ENCODE results near the gene RAB17. TPM values are rescaled to one million over a fixed set of nuclear protein-coding genes. Genes with fewer than 3 reads are reported as not detected.

The RAB17 gene
- total RNA-seq, 1 experiment from 2014 or later, result 41.8 TPM

DNA sequence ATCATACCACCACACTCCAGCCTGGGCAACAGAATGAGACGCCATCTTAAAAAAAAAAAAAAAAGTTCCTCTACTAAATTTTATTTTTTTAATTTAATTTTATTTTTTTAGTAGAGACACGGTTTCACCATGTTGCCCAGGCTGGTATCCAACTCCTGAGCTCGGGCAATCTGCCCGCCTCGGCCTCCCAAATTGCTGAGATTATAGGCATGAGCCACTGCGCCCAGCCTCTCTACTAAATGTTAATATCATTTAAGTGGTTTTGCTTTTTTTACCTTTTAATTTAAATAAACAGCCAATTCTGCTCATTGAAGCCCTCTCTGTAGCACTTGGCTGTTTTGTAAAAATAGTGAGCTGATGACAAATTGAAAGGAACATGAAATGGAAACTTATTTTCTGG lies 9.2 kb downstream of the RAB17 start:
- POLR2A ChIA-PET, result no interaction called here
- CTCF ChIA-PET, result interaction anchor here (1.3 kb wide), 1 partner anchor 9 kb away, joined by 5 read pairs; no protein-coding TSS in a partner anchor
- no peak overlapping the region for H3K4me3 ChIP-seq (replicated peaks in 1 of 2; ENCODE audit: low read depth in 1 of 2, low read length in 2 of 2)
- no peaks in the 10 kb centered on the region for H3K79me2 ChIP-seq (ENCODE audit: insufficient read depth, low read length)
- intact Hi-C loops (cut with micrococcal nuclease), result no loop called here
- TF ChIP-seq JUND (IDR thresholded peaks at IDR 0.05) (no peak), SP1 (IDR thresholded peaks at IDR 0.05; ENCODE audit: low read depth) (no peak), EGR1 (IDR thresholded peaks at IDR 0.05; ENCODE audit: low read depth) (no peak), EZH2 (IDR thresholded peaks at IDR 0.05) (no peak), EZH2phosphoT487 (IDR thresholded peaks at IDR 0.05; ENCODE audit: borderline replicate concordance) (no peak), ZNF274 (IDR thresholded peaks at IDR 0.05; ENCODE audit: low read depth, low read length) (no peak), YY1 (IDR thresholded peaks at IDR 0.05; ENCODE audit: extremely low read depth, insufficient replicate concordance, low read depth, low read length) (no peak), CBX3 (IDR thresholded peaks at IDR 0.05; ENCODE audit: low read depth) (no peak), ZFX (IDR thresholded peaks at IDR 0.05) (no peak), SIN3A (IDR thresholded peaks at IDR 0.05; ENCODE audit: low read depth) (no peak)
- TF ChIP-seq, protein P1, sequence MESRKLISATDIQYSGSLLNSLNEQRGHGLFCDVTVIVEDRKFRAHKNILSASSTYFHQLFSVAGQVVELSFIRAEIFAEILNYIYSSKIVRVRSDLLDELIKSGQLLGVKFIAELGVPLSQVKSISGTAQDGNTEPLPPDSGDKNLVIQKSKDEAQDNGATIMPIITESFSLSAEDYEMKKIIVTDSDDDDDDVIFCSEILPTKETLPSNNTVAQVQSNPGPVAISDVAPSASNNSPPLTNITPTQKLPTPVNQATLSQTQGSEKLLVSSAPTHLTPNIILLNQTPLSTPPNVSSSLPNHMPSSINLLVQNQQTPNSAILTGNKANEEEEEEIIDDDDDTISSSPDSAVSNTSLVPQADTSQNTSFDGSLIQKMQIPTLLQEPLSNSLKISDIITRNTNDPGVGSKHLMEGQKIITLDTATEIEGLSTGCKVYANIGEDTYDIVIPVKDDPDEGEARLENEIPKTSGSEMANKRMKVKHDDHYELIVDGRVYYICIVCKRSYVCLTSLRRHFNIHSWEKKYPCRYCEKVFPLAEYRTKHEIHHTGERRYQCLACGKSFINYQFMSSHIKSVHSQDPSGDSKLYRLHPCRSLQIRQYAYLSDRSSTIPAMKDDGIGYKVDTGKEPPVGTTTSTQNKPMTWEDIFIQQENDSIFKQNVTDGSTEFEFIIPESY (IDR thresholded peaks at IDR 0.05; ENCODE audit: extremely low read depth, insufficient replicate concordance, low read length), result no peak
- TF ChIP-seq, protein P2, sequence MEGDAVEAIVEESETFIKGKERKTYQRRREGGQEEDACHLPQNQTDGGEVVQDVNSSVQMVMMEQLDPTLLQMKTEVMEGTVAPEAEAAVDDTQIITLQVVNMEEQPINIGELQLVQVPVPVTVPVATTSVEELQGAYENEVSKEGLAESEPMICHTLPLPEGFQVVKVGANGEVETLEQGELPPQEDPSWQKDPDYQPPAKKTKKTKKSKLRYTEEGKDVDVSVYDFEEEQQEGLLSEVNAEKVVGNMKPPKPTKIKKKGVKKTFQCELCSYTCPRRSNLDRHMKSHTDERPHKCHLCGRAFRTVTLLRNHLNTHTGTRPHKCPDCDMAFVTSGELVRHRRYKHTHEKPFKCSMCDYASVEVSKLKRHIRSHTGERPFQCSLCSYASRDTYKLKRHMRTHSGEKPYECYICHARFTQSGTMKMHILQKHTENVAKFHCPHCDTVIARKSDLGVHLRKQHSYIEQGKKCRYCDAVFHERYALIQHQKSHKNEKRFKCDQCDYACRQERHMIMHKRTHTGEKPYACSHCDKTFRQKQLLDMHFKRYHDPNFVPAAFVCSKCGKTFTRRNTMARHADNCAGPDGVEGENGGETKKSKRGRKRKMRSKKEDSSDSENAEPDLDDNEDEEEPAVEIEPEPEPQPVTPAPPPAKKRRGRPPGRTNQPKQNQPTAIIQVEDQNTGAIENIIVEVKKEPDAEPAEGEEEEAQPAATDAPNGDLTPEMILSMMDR (IDR thresholded peaks at IDR 0.05 in 2 of 3, conservative IDR thresholded peaks at IDR 0.05 in 1 of 3; ENCODE audit: borderline replicate concordance in 1 of 3, insufficient read depth in 1 of 3, low read depth in 2 of 3, low read length in 2 of 3), result no peak
- RAD21 ChIA-PET (ENCODE audit: low non-redundant PET in 1 of 2, low total read pairs in 2 of 2, uncharacterized antibody in 2 of 2, unreplicated experiment in 2 of 2), result no interaction called here
- H3K36me3 ChIP-seq (ENCODE audit: control insufficient read depth in 1 of 2, insufficient read depth in 2 of 2, low read length in 2 of 2), result peaks cover 0 to 9% of the 10 kb centered on the region in 2 experiments; a peak in 2 of 4 replicates
- no peaks in the 10 kb centered on the region for H3K27me3 ChIP-seq (ENCODE audit: insufficient read depth, low read length)
- no peak for ATAC-seq
- no peaks in the 10 kb centered on the region; a peak in 1 of 4 replicates for H3K4me1 ChIP-seq (ENCODE audit: control insufficient read depth in 1 of 2, insufficient read depth in 2 of 2, low read length in 2 of 2)
- H3K4me2 ChIP-seq (ENCODE audit: low read length), result no peak overlapping the region
- H3K27ac ChIP-seq (ENCODE audit: low read depth, low read length), result no peak overlapping the region
- H3K9ac ChIP-seq (ENCODE audit: low read length), result no peak overlapping the region
- H2AFZ ChIP-seq (ENCODE audit: low read depth, low read length, poor library complexity, severe bottlenecking), result no peak overlapping the region
- no peak for DNase-seq (ENCODE audit: low read depth, low spot score)
- no peaks in the 10 kb centered on the region for H3K9me3 ChIP-seq (ENCODE audit: control insufficient read depth in 1 of 2, insufficient read depth in 1 of 2, low read depth in 1 of 2, low read length in 2 of 2)
- no TSS peak for BruUV-seq (replicated peaks)
- no peaks in the 10 kb centered on the region for H3K9me2 ChIP-seq (ENCODE audit: insufficient read depth)
- H4K20me1 ChIP-seq (ENCODE audit: insufficient read depth), result no peaks in the 10 kb centered on the region
